Activated CD4-positive, alpha-beta T cell treated with anti-CD3 and anti-CD28 coated beads, Interleukin-2, Interleukin-4, amounts not matched to agents 100 ng/mL and 50 ng/mL, durations not matched to agents 16 hours and 8 hours (primary cell): ENCODE results near the gene MUC5AC.
"Not testable (repeated sequence)": the region's sequence is repeated elsewhere in the genome, so short reads cannot be mapped to it uniquely, and the experiment has no call there.

Experiments
- DNase-seq: peaks from one replicate; pipeline ENCODE4 v3.0.0-alpha.2; 2020; ENCODE audit warnings: low spot score

Gene MUC5AC

GRCh38 chr11:1177771-1178090 lies 20.0 kb downstream of the MUC5AC start:
- no peak for DNase-seq

GRCh38 chr11:1178201-1178885 lies 20.6 kb downstream of the MUC5AC start:
- no peak for DNase-seq

DNA sequence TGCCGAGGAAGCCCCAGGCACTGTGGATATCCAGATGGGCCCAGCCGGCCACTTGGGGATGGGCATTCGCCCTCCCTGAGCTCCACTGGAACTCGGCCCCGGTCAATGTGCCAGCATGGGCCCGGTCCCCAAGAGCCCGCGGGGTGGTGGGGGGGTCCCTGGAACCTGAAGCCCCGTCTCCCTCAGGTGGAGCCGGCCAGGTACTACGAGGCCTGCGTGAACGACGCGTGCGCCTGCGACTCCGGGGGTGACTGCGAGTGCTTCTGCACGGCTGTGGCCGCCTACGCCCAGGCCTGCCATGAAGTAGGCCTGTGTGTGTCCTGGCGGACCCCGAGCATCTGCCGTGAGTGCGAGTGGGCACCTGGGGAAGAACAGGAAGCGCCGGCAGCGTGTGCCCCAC lies 21.2 kb downstream of the MUC5AC start:
- DNase-seq = no peak

DNA sequence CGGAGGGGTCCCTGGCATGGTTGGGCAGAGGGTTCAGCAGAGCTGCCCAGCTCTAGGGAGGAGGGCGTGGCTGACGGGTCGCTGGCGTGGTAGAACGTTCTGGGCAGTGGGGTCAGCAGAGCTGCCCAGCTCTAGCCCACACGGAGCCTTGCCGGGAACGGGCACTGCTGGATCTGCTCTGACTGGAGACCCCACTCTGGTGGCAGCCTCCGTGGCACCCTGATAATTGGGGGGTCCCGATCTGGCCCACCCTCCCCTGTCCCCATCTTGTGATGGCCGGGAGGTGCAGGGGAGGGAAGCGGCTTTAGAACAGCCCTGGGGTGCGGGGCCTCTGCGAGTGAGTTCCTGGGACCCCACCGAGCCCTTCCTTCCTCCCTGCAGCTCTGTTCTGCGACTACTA lies 21.9 kb downstream of the MUC5AC start:
- no peak for DNase-seq

DNA sequence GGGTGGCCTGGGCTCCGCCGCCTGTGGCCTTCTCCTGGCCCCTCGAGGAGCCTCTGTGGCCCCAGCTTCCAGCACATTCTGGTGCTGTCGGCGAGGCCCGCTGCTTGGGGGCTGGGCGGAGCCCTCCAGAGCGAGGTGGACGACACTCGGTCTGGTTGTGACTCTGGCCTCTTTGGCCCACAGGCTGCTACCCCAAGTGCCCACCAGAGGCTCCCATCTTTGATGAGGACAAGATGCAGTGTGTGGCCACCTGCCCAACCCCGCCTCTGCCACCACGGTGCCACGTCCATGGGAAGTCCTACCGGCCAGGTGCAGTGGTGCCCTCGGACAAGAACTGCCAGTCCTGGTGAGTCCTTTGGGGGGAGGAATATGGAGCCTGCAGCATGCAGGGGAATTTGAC lies 22.4 kb downstream of the MUC5AC start:
- DNase-seq = no peak

- DNase-seq = no peak
Observed at GRCh38 chr11:1180947-1181391, 23.2 kb downstream of the MUC5AC start.

DNA sequence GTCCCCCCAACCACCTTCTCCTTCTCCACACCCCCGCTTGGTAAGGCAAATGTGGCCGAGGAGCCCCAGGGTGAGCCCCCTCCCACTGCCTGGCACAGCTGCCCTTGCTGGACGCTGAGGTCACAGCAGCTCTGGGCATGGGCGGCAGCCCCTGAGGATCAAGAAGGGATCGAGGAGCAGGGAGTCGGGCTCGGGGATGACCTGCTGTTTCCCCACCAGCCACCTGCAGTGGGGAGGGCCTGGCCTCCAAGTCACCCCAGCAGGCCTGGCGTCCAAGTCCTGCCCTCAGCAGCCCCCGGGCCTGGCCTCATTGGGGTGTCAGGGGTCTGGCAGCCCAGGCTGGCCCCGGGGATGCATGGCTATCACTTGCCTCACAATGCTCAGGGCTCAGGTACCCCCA lies 23.7 kb downstream of the MUC5AC start:
- DNase-seq = no peak

DNA sequence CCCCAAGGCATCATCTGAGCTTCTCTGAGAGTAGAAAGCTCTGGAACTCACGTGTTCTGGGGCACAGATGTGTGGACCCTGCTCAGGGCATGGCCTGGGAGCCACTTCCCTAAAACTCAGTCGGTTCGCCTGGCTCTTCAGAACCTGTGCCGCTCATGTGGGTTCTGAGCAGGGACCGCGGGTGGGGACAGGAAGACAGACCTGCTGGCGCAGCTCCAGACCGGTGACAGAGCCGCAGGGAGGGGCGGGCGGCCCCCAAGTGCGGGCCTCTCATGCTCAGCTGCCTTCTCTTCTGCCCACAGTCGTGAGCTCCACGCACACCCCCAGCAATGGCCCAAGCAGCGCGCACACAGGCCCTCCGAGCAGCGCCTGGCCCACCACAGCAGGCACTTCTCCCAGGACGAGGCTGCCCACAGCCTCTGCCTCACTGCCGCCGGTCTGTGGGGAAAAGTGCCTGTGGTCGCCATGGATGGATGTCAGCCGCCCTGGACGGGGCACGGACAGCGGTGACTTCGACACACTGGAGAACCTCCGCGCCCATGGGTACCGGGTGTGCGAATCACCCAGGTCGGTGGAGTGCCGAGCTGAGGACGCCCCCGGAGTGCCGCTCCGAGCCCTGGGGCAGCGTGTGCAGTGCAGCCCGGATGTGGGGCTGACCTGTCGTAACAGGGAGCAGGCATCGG lies 24.2 kb downstream of the MUC5AC start:
- no peak for DNase-seq

- not testable (repeated sequence) for DNase-seq
Observed at GRCh38 chr11:1184139-1184538, 26.4 kb downstream of the MUC5AC start.

GRCh38 chr11:1188451-1189130 lies 30.8 kb downstream of the MUC5AC start:
- not testable (repeated sequence) for DNase-seq

DNA sequence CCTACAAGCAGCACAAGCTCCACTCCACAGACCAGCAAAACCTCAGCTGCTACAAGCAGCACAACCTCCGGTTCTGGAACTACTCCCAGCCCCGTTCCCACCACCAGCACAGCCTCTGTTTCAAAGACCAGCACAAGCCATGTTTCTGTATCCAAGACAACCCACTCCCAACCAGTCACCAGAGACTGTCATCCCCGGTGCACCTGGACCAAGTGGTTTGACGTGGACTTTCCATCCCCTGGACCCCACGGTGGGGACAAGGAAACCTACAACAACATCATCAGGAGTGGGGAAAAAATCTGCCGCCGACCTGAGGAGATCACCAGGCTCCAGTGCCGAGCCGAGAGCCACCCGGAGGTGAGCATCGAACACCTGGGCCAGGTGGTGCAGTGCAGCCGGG lies 32.1 kb downstream of the MUC5AC start:
- not testable (repeated sequence) for DNase-seq

DNA sequence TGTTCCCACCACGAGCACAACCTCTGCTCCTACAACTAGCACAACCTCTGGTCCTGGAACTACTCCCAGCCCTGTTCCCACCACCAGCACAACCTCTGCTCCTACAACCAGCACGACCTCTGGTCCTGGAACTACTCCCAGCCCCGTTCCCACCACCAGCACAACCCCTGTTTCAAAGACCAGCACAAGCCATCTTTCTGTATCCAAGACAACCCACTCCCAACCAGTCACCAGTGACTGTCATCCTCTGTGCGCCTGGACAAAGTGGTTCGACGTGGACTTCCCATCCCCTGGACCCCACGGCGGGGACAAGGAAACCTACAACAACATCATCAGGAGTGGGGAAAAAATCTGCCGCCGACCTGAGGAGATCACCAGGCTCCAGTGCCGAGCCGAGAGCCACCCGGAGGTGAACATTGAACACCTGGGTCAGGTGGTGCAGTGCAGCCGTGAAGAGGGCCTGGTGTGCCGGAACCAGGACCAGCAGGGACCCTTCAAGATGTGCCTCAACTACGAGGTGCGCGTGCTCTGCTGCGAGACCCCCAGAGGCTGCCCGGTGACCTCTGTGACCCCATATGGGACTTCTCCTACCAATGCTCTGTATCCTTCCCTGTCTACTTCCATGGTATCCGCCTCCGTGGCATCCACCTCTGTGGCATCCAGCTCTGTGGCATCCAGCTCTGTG lies 34.2 kb downstream of the MUC5AC start:
- not testable (repeated sequence) for DNase-seq

DNA sequence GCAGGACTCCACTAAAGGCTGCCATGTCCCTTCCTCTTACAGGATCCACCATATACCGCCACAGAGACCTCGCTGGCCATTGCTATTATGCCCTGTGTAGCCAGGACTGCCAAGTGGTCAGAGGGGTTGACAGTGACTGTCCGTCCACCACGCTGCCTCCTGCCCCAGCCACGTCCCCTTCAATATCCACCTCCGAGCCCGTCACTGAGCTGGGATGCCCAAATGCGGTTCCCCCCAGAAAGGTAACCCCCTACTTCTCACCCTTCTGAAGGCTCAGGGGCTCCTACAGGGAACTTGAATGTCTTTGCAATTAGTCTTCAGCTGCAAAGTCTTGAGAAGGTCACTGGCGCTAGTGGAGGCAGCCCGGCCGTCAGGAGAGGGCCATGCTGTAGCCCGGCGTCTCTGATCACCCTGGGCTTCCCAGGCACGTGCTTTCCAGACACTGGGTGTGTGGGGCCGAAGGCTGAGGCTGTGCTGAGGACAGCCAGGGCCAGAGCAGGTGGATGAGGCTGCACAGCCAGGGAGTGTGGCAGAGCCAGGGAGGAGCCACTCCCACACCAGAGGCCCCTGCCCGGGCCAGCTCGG lies 35.1 kb downstream of the MUC5AC start:
- DNase-seq = no peak

GRCh38 chr11:1193326-1194230 lies 35.8 kb downstream of the MUC5AC start:
- no peak for DNase-seq

- no peak for DNase-seq
Observed at GRCh38 chr11:1194231-1194976, 36.7 kb downstream of the MUC5AC start.

- no peak for DNase-seq
Observed at GRCh38 chr11:1194977-1195681, 37.4 kb downstream of the MUC5AC start.

- DNase-seq = no peak
Observed at GRCh38 chr11:1195682-1196515, 38.1 kb downstream of the MUC5AC start.

- DNase-seq = no peak
Observed at GRCh38 chr11:1196516-1197391, 39.0 kb downstream of the MUC5AC start.
